Measurements from ENCODE around the gene KRT28.

KRT28 gene

GRCh38 chr17:40791111-40791510, 8.6 kb downstream of the KRT28 start:
- TF ChIP-seq TOX (CRISPR knock-in tag; IDR thresholded peaks at IDR 0.05; ENCODE audit: borderline replicate concordance) (no peak), RARB (CRISPR knock-in tag; IDR thresholded peaks at IDR 0.05) (no peak), BACH2 (CRISPR knock-in tag; IDR thresholded peaks at IDR 0.05; ENCODE audit: borderline replicate concordance) (no peak), ZC3H10 (CRISPR knock-in tag; IDR thresholded peaks at IDR 0.05) (no peak), TCF4 (CRISPR knock-in tag; IDR thresholded peaks at IDR 0.05; ENCODE audit: borderline replicate concordance) (no peak), ZNF8 (CRISPR knock-in tag; IDR thresholded peaks at IDR 0.05) (no peak), ZNF565 (CRISPR knock-in tag; conservative IDR thresholded peaks at IDR 0.05; ENCODE audit: low read depth) (no peak), PATZ1 (CRISPR knock-in tag; IDR thresholded peaks at IDR 0.05; ENCODE audit: borderline replicate concordance) (no peak), SNAI2 (CRISPR knock-in tag; IDR thresholded peaks at IDR 0.05) (no peak), ARNTL (CRISPR knock-in tag; IDR thresholded peaks at IDR 0.05; ENCODE audit: borderline replicate concordance, low read depth) (no peak), ZNF70 (CRISPR knock-in tag; IDR thresholded peaks at IDR 0.05) (no peak), TSHZ2 (CRISPR knock-in tag; IDR thresholded peaks at IDR 0.05) (no peak), ESRRG (CRISPR knock-in tag; IDR thresholded peaks at IDR 0.05) (no peak), CSRNP3 (CRISPR knock-in tag; IDR thresholded peaks at IDR 0.05) (no peak), CREB5 (CRISPR knock-in tag; IDR thresholded peaks at IDR 0.05; ENCODE audit: low read depth) (no peak), GLIS3 (CRISPR knock-in tag; IDR thresholded peaks at IDR 0.05) (no peak), CSDC2 (CRISPR knock-in tag; IDR thresholded peaks at IDR 0.05) (no peak)
- no peak for ATAC-seq

GRCh38 chr17:40782450-40782849, 17.3 kb downstream of the KRT28 start, which contains the start of gene KRT27:
Gene KRT27, minus strand, starts transcription at chr17:40782550. Its CDS starts 57 bp downstream, at chr17:40782493.
- no peak for ATAC-seq
- TF ChIP-seq SNAI2 (CRISPR knock-in tag; IDR thresholded peaks at IDR 0.05) (no peak), PATZ1 (CRISPR knock-in tag; IDR thresholded peaks at IDR 0.05; ENCODE audit: borderline replicate concordance) (no peak), ZFP30 (CRISPR knock-in tag; IDR thresholded peaks at IDR 0.05) (no peak), GLIS3 (CRISPR knock-in tag; IDR thresholded peaks at IDR 0.05) (no peak), BACH2 (CRISPR knock-in tag; IDR thresholded peaks at IDR 0.05; ENCODE audit: borderline replicate concordance) (no peak), ZFP3 (CRISPR knock-in tag; IDR thresholded peaks at IDR 0.05) (no peak), ESRRG (CRISPR knock-in tag; IDR thresholded peaks at IDR 0.05) (no peak), ARNTL (CRISPR knock-in tag; IDR thresholded peaks at IDR 0.05; ENCODE audit: borderline replicate concordance, low read depth) (no peak), POU6F1 (CRISPR knock-in tag; IDR thresholded peaks at IDR 0.05; ENCODE audit: borderline replicate concordance, low read depth) (no peak), PPARA (CRISPR knock-in tag; IDR thresholded peaks at IDR 0.05; ENCODE audit: borderline replicate concordance) (no peak), ZNF8 (CRISPR knock-in tag; IDR thresholded peaks at IDR 0.05) (no peak), CREB5 (CRISPR knock-in tag; IDR thresholded peaks at IDR 0.05; ENCODE audit: low read depth) (no peak), CSDC2 (CRISPR knock-in tag; IDR thresholded peaks at IDR 0.05) (no peak), TCF4 (CRISPR knock-in tag; IDR thresholded peaks at IDR 0.05; ENCODE audit: borderline replicate concordance) (no peak), ZC3H10 (CRISPR knock-in tag; IDR thresholded peaks at IDR 0.05) (no peak), TSHZ2 (CRISPR knock-in tag; IDR thresholded peaks at IDR 0.05) (no peak)
